HEK293 (cell line): ENCODE data around the gene STUM.

Source experiments
- CTCF ChIA-PET: fragments of 350-600 bp; formaldehyde crosslinking; extraction: SDS; loops from one replicate; lab custom pipeline; 2021; ENCODE audit warnings: antibody characterized with exemption; lab: Yijun Ruan, JAX
- POLR2A ChIA-PET: fragments of 300-600 bp; formaldehyde crosslinking; extraction: SDS; loops from one replicate; lab custom pipeline; 2020; ENCODE audit warnings: antibody characterized with exemption, inconsistent platforms; lab: Yijun Ruan, JAX
- H3K27ac ChIP-seq: fragments of 200-500 bp; sonication (Bioruptor generic); 2 replicates; pipeline ENCODE4 v1.5.1; 2014; ENCODE audit warnings: low read depth, low read length, control low read depth, inconsistent platforms; ENCODE audit errors: extremely low read depth
- H3K36me3 ChIP-seq, 2 experiments: fragments of 200-500 bp in 1 of 2; sonication (Bioruptor generic) in 1 of 2; 1 replicate in 1 of 2; 2 replicates in 1 of 2; pipeline ENCODE4 v1.5.1; 2014 to 2017; ENCODE audit warnings: inconsistent platforms in 2 of 2, low read length in 2 of 2; ENCODE audit not compliant: control insufficient read depth in 2 of 2, insufficient read depth in 1 of 2
- H3K4me1 ChIP-seq: fragments of 200-500 bp; sonication (Bioruptor generic); 2 replicates; pipeline ENCODE4 v1.5.1; 2014; ENCODE audit warnings: mild to moderate bottlenecking, low read length, inconsistent platforms; ENCODE audit not compliant: control insufficient read depth, insufficient read depth
- H3K4me3 ChIP-seq: 2 replicates; pipeline ENCODE4 v1.5.1; 2011; ENCODE audit warnings: low read depth, mild to moderate bottlenecking, control low read depth, low read length, moderate library complexity
- H3K9me3 ChIP-seq: fragments of 200-500 bp; sonication (Bioruptor generic); 2 replicates; pipeline ENCODE4 v1.5.1; 2014; ENCODE audit warnings: low read depth, low read length, inconsistent platforms; ENCODE audit not compliant: control insufficient read depth, insufficient read depth
- GLI2 ChIP-seq: fragments of 450-650 bp; formaldehyde crosslinking; IDR thresholded peaks from 2 replicates; pipeline ENCODE4; 2017; ENCODE audit warnings: missing biosample characterization, missing genetic modification characterization, low read depth, borderline replicate concordance
- HOXC10 ChIP-seq: sonication (generic); formaldehyde crosslinking; IDR thresholded peaks from 2 replicates; pipeline ENCODE4 v1.8.1; 2023; ENCODE audit warnings: mild to moderate bottlenecking, missing genetic modification reagents
- MZF1 ChIP-seq: fragments of 450-650 bp; formaldehyde crosslinking; IDR thresholded peaks from 2 replicates; pipeline ENCODE4 v1.5.1; 2017; ENCODE audit warnings: missing biosample characterization, missing genetic modification characterization, borderline replicate concordance
- OVOL3 ChIP-seq: fragments of 450-650 bp; formaldehyde crosslinking; IDR thresholded peaks from 2 replicates; pipeline ENCODE4 v1.5.1; 2016; ENCODE audit warnings: missing biosample characterization, missing genetic modification characterization
- PATZ1 ChIP-seq: fragments of 450-650 bp; formaldehyde crosslinking; IDR thresholded peaks from 2 replicates; pipeline ENCODE4 v1.5.1; 2016; ENCODE audit warnings: missing biosample characterization, missing genetic modification characterization
- PBX3 ChIP-seq: sonication (generic); formaldehyde crosslinking; IDR thresholded peaks from 2 replicates; pipeline ENCODE4 v1.8.1; 2022; ENCODE audit warnings: mild to moderate bottlenecking, moderate library complexity, missing genetic modification reagents
- PRDM2 ChIP-seq: fragments of 450-650 bp; formaldehyde crosslinking; IDR thresholded peaks from 2 replicates; pipeline ENCODE4 v1.5.1; 2016; ENCODE audit warnings: missing biosample characterization, missing genetic modification characterization, borderline replicate concordance
- SETDB1 ChIP-seq: IDR thresholded peaks from one replicate; pipeline ENCODE4 v1.6.1; 2017; ENCODE audit warnings: mild to moderate bottlenecking, low read length, moderate library complexity, mixed read lengths; ENCODE audit not compliant: insufficient read length
- SP3 ChIP-seq: fragments of 450-650 bp; formaldehyde crosslinking; IDR thresholded peaks from 2 replicates; pipeline ENCODE4 v1.5.1; 2016; ENCODE audit warnings: missing biosample characterization, missing genetic modification characterization
- ZNF121 ChIP-seq: fragments of 450-650 bp; formaldehyde crosslinking; IDR thresholded peaks from 2 replicates; pipeline ENCODE4 v1.5.1; 2016; ENCODE audit warnings: missing biosample characterization, missing genetic modification characterization
- ZNF19 ChIP-seq: fragments of 450-650 bp; formaldehyde crosslinking; IDR thresholded peaks from 2 replicates; pipeline ENCODE4; 2016; ENCODE audit warnings: missing biosample characterization, missing genetic modification characterization, low read depth
- ZNF23 ChIP-seq: fragments of 450-650 bp; formaldehyde crosslinking; IDR thresholded peaks from 2 replicates; pipeline ENCODE4 v1.5.1; 2016; ENCODE audit warnings: missing biosample characterization, missing genetic modification characterization, borderline replicate concordance
- ZNF311 ChIP-seq: fragments of 450-650 bp; formaldehyde crosslinking; IDR thresholded peaks from 2 replicates; pipeline ENCODE4 v1.5.1; 2017; ENCODE audit warnings: missing biosample characterization, missing genetic modification characterization, borderline replicate concordance
- ZNF501 ChIP-seq: fragments of 450-650 bp; formaldehyde crosslinking; IDR thresholded peaks from 2 replicates; pipeline ENCODE4 v1.5.1; 2016; ENCODE audit warnings: missing biosample characterization, missing genetic modification characterization
- ZNF510 ChIP-seq: fragments of 450-650 bp; formaldehyde crosslinking; IDR thresholded peaks from 2 replicates; pipeline ENCODE4 v1.5.1; 2018; ENCODE audit warnings: mild to moderate bottlenecking, missing genetic modification characterization, missing biosample characterization; ENCODE audit not compliant: insufficient replicate concordance
- ZNF514 ChIP-seq: fragments of 450-650 bp; formaldehyde crosslinking; IDR thresholded peaks from 2 replicates; pipeline ENCODE4 v1.5.1; 2016; ENCODE audit warnings: missing biosample characterization, missing genetic modification characterization
- ZNF626 ChIP-seq: fragments of 450-650 bp; sonication (Bioruptor Pico); formaldehyde crosslinking; IDR thresholded peaks from 2 replicates; pipeline ENCODE4 v1.5.1; 2018; ENCODE audit warnings: missing biosample characterization, missing genetic modification characterization, inconsistent platforms
- ZNF654 ChIP-seq: fragments of 450-650 bp; formaldehyde crosslinking; IDR thresholded peaks from 2 replicates; pipeline ENCODE4 v1.5.1; 2016; ENCODE audit warnings: low read depth, missing biosample characterization, missing genetic modification characterization
- ZNF658 ChIP-seq: fragments of 450-650 bp; formaldehyde crosslinking; IDR thresholded peaks from 2 replicates; pipeline ENCODE4; 2016; ENCODE audit warnings: missing biosample characterization, missing genetic modification characterization
- ZNF791 ChIP-seq: fragments of 450-650 bp; formaldehyde crosslinking; IDR thresholded peaks from 2 replicates; pipeline ENCODE4 v1.5.1; 2016; ENCODE audit warnings: missing biosample characterization, missing genetic modification characterization
- ZSCAN5A ChIP-seq: fragments of 450-650 bp; formaldehyde crosslinking; IDR thresholded peaks from 2 replicates; pipeline ENCODE4 v1.5.1; 2016; ENCODE audit warnings: missing biosample characterization, missing genetic modification characterization

The STUM gene

GRCh38 chr1:226574044-226574443 lies 25.5 kb downstream of the STUM start:
- CTCF ChIA-PET: interaction anchor here (1.3 kb wide), 1 partner anchor 35 kb away, joined by 3 read pairs; no protein-coding TSS in a partner anchor
- no peak overlapping the region for H3K27ac ChIP-seq
- H3K9me3 ChIP-seq: no peaks in the 10 kb centered on the region
- H3K4me3 ChIP-seq: no peak overlapping the region
- POLR2A ChIA-PET: no interaction called here
- no peaks in the 10 kb centered on the region for H3K36me3 ChIP-seq
- TF ChIP-seq ZNF121: no peak
- no peak for TF ChIP-seq SETDB1
- TF ChIP-seq SP3 (tag by site-specific recombination): no peak
- TF ChIP-seq ZNF311 (tag by site-specific recombination): no peak
- no peak for TF ChIP-seq ZNF501 (tag by site-specific recombination)
- no peak for TF ChIP-seq OVOL3 (tag by site-specific recombination)
- no peak for TF ChIP-seq ZNF510 (tag by site-specific recombination)
- TF ChIP-seq ZSCAN5A (tag by site-specific recombination): no peak
- TF ChIP-seq ZNF514: no peak
- no peak for TF ChIP-seq ZNF791 (tag by site-specific recombination)
- no peak for TF ChIP-seq HOXC10 (CRISPR knock-in tag)
- peaks cover 5% of the 10 kb centered on the region for H3K4me1 ChIP-seq

GRCh38 chr1:226574591-226575435 lies 26.2 kb downstream of the STUM start:
- TF ChIP-seq ZNF658 (tag by site-specific recombination) (no peak), MZF1 (tag by site-specific recombination) (no peak), ZNF626 (tag by site-specific recombination) (no peak), ZNF19 (no peak), PRDM2 (tag by site-specific recombination) (no peak), ZNF23 (tag by site-specific recombination) (no peak), PBX3 (CRISPR knock-in tag) (no peak), GLI2 (tag by site-specific recombination) (no peak), PATZ1 (tag by site-specific recombination) (no peak), ZNF654 (tag by site-specific recombination) (no peak)
- TF ChIP-seq, all 188 proteins: peak for 0
- ChIA-PET POLR2A (no interaction called here), CTCF (interaction anchor here (0.6 kb wide), 2 partner anchors 26 to 78 kb away, joined by 3 read pairs; no protein-coding TSS in a partner anchor)
- Histone ChIP-seq H3K9me3 (no peaks in the 10 kb centered on the region), H3K4me3 (no peak overlapping the region), H3K27ac (no peak overlapping the region), H3K4me1 (peaks cover 5% of the 10 kb centered on the region), H3K36me3 (no peaks in the 10 kb centered on the region)
